Hepatocyte (in vitro differentiated cells): Measurements from ENCODE around the gene NOC2L.
"Not testable (repeated sequence)": the region's sequence is repeated elsewhere in the genome, so short reads cannot be mapped to it uniquely, and the experiment has no call there.

ENCODE experiments used
- EZH2 ChIP-seq: fragments of 200-600 bp; sonication (generic); IDR thresholded peaks from 2 replicates; pipeline ENCODE4 v1.6.1; 2016; ENCODE audit warnings: antibody characterized with exemption, mild to moderate bottlenecking, borderline replicate concordance
- TF ChIP-seq, protein P1 (sequence below): fragments of 200-600 bp; sonication (generic); IDR thresholded peaks from 2 replicates; pipeline ENCODE4 v1.5.1; 2016; ENCODE audit warnings: antibody characterized with exemption, mild to moderate bottlenecking; ENCODE audit not compliant: poor library complexity

DNA sequence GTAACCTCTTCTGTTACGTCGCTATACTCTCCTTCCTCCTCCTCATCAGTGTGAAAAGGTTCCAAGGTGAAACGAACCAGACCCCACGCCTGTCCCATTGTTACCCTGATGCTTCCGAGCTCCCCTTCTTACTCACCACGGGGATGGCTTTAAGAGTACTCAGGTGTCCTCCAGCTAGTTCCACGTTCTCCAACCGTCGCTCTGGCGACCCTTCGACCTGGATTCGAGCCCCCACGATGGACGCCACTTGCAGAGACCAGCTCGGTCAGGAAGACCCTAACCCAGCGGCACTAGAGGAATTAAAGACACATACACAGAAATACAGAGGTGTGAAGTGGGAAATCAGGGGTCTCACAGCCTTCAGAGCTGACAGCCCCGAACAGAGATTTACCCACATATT lies 61.1 kb downstream of the NOC2L start:
- TF ChIP-seq, protein P1, sequence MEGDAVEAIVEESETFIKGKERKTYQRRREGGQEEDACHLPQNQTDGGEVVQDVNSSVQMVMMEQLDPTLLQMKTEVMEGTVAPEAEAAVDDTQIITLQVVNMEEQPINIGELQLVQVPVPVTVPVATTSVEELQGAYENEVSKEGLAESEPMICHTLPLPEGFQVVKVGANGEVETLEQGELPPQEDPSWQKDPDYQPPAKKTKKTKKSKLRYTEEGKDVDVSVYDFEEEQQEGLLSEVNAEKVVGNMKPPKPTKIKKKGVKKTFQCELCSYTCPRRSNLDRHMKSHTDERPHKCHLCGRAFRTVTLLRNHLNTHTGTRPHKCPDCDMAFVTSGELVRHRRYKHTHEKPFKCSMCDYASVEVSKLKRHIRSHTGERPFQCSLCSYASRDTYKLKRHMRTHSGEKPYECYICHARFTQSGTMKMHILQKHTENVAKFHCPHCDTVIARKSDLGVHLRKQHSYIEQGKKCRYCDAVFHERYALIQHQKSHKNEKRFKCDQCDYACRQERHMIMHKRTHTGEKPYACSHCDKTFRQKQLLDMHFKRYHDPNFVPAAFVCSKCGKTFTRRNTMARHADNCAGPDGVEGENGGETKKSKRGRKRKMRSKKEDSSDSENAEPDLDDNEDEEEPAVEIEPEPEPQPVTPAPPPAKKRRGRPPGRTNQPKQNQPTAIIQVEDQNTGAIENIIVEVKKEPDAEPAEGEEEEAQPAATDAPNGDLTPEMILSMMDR: not testable (repeated sequence)
- TF ChIP-seq EZH2: not testable (repeated sequence)
